NB4 (cell line): ENCODE measurements around the gene KLHDC9.
"Not testable (repeated sequence)": the region's sequence is repeated elsewhere in the genome, so short reads cannot be mapped to it uniquely, and the experiment has no call there.

ENCODE experiments used
- CTCF ChIP-seq: IDR thresholded peaks from one replicate; pipeline ENCODE4 v1.5.1; 2012; ENCODE audit warnings: low read depth, low read length
- POLR2A ChIP-seq: IDR thresholded peaks from 2 replicates; pipeline ENCODE4 v1.6.1; 2011; ENCODE audit warnings: mild to moderate bottlenecking; ENCODE audit not compliant: insufficient read length; ENCODE audit errors: extremely low read depth
- TF ChIP-seq, protein P1 (sequence below): IDR thresholded peaks from 2 replicates; pipeline ENCODE4 v1.6.1; 2011; ENCODE audit warnings: low read depth, low read length

DNA sequence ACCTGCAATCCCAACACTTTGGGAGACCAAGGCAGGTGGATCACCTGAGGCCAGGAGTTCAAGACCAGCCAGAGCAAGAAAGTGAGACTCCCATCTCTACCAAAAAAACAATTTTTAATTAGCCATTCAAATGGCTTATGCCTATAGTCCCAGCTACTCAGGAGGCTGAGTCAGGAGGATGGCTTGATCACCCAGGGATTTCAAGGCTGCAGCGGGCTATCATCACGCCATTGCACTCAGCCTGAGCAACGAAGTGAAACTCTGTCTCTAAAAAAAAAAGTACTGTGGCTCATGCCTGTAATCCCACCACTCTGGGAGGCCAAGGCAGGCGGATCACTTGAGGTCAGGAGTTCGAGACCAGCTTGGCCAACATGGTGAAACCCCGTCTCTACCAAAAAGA is 17.8 kb downstream of the KLHDC9 start:
- not testable (repeated sequence) for TF ChIP-seq CTCF, POLR2A
- TF ChIP-seq, protein P1, sequence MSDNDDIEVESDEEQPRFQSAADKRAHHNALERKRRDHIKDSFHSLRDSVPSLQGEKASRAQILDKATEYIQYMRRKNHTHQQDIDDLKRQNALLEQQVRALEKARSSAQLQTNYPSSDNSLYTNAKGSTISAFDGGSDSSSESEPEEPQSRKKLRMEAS: not testable (repeated sequence)
